ENCODE measurements around the gene RNASE8. TPM values are rescaled to one million over a fixed set of nuclear protein-coding genes. Genes with fewer than 3 reads are reported as not detected.

RNASE8 gene
- total RNA-seq, 2 donors from 2014 or later: not detected

DNA sequence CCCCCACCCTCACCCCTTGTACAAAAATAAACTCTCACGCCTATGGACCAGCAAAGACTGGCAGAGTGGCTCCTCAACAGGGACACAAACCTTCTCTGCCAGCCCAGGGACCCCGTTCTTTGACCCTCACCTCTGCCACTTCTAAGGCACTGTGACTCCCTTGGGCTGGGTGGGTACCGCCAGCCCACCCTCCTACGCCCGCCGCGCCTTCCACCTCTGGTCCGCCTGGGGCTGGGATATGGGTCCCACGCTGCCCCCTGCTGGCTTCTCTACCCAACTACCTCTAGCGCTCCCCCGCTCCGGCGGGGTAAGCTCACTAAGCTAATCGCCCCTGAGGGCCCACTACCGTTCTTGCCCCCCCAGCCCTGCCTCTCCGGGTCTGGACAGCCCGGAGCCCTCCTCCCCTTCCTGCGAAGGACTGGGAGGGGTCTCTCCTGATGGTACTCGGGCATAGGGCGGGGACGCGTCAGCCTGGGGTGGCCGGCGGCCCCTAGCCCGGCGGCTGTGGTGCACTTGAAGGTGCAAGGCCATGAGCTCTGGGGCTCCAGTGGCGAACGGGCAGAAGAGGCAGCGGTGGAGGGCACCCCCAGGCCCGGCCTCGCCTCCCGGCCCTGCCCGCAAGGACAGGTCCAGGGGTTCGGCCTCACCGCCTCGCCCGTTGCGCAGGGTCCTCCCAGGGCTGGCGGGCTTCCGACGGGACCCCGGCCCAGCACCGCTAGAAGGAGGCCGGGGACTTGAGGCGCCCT is 32.7 kb downstream of the RNASE8 start:
- DNase-seq (ENCODE audit: low spot score): no peak
- Histone ChIP-seq H3K27ac (no peak overlapping the region), H3K9me3 (no peaks in the 10 kb centered on the region), H3K27me3 (no peaks in the 10 kb centered on the region), H3K4me1 (peaks cover 0 to 31% of the 10 kb centered on the region in 2 donors), H3K36me3 (peaks cover 47% of the 10 kb centered on the region), H3K4me3 (no peak overlapping the region)
- TF ChIP-seq, protein P1, sequence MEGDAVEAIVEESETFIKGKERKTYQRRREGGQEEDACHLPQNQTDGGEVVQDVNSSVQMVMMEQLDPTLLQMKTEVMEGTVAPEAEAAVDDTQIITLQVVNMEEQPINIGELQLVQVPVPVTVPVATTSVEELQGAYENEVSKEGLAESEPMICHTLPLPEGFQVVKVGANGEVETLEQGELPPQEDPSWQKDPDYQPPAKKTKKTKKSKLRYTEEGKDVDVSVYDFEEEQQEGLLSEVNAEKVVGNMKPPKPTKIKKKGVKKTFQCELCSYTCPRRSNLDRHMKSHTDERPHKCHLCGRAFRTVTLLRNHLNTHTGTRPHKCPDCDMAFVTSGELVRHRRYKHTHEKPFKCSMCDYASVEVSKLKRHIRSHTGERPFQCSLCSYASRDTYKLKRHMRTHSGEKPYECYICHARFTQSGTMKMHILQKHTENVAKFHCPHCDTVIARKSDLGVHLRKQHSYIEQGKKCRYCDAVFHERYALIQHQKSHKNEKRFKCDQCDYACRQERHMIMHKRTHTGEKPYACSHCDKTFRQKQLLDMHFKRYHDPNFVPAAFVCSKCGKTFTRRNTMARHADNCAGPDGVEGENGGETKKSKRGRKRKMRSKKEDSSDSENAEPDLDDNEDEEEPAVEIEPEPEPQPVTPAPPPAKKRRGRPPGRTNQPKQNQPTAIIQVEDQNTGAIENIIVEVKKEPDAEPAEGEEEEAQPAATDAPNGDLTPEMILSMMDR (IDR thresholded peaks at IDR 0.05): peak; percentile 36 to 55

DNA sequence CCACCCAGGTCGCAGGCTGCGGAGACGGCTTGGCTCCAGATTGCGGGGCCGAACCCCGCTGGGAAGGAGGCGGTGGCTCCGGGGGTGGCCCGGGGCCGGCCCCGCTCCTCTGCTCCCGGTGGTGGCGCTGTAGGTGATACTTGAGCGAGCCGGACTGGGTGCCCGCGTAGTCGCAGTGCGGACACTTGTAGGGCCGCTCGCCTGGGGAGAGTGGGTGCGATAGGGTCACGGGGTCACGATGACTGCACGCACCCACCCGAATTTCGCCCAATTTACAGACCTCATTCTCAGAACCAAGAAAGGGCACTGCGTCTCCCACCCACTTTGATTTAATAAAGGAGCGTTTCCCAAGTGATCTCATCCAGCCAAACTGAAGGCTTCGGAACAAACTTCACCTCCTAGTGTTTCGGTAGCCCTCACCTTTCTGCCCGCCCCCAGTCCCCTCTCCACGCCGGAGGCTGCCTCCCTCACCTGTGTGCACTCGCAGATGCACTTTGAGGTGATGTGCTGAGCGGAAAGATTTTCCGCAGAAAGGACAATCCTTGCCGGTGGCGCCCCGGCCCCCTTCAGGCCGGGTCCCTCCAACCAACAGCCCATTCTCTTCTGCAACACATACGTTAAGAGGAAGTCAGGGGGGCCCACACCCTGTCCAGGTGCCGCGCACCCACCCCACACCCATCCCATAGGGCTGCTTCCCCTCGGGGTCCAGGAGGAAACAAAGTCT is 33.5 kb downstream of the RNASE8 start:
- Histone ChIP-seq H3K27ac (no peak overlapping the region), H3K4me1 (peaks cover 0 to 34% of the 10 kb centered on the region in 2 donors), H3K27me3 (no peaks in the 10 kb centered on the region), H3K4me3 (no peak overlapping the region), H3K36me3 (peaks cover 39% of the 10 kb centered on the region), H3K9me3 (no peaks in the 10 kb centered on the region)
- TF ChIP-seq, protein P1 (IDR thresholded peaks at IDR 0.05): no peak
- DNase-seq (ENCODE audit: low spot score): no peak

DNA sequence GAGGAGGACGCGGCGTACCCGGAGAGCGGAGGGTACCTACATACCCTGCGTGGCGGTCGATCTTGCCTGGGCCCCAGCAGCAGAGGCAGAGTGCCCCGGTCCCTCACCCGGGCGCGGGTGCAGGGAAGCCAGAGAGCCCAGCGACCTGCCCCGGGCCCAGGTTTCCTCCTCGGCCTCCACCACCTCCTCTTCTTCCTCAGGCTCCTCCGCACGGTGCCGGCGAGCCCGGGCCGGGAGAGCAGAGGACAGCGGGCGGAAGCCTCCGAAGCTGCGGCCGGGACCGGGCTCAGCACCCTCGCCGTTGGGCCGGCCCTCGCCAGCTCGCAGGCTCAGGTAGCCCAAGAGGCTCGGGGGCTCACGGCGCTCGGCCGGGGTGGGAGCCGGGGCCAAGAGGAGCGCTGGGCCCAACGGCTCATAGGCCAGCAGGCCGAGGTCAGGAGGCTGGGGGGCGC is 34.2 kb downstream of the RNASE8 start:
- Histone ChIP-seq H3K4me3 (no peak overlapping the region), H3K36me3 (peaks cover 39% of the 10 kb centered on the region), H3K27me3 (no peaks in the 10 kb centered on the region), H3K9me3 (no peaks in the 10 kb centered on the region), H3K4me1 (peaks cover 0 to 41% of the 10 kb centered on the region in 2 donors), H3K27ac (no peak overlapping the region)
- TF ChIP-seq, protein P1 (IDR thresholded peaks at IDR 0.05): no peak
- DNase-seq (ENCODE audit: low spot score): no peak

DNA sequence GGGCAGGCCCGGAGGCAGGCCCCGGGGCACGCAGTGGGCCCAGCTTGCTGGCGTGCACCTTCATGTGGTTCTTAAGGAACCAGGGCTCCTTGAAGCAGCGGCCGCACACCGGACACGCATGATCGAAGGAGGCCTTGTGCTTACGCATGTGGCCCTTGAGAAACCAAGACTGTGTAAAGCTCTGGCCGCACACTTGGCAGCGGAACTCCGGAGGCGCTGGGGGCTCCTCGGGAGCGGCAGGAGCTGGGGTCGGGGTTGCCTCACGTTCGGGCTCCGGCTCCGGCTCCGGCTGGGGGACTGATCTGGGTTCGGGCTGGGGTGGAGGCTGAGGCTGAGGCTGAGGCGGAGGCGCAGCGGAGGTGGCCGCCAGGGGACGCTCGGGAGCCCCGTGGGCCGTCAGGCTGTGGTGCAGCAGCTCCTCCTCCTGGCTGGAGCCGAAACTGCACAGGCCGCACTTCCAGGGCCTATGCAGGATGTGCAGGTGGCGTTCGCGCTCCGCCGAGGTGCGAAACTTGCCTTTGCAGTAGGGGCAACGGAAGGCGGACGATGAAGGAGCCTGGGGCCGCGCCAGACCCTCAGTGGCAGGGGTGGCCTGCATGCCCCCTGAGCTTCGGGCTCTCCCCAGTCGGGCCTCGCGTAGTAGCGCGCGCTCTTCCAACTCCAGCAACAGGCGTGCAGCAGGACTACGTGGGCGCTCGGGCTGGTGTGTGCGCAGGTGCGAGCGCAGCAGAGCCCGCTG is 34.8 kb downstream of the RNASE8 start:
- TF ChIP-seq, protein P1 (IDR thresholded peaks at IDR 0.05): peak; percentile 100
- Histone ChIP-seq H3K27ac (no peak overlapping the region), H3K9me3 (no peaks in the 10 kb centered on the region), H3K4me3 (no peak overlapping the region), H3K36me3 (peaks cover 39% of the 10 kb centered on the region), H3K4me1 (peaks cover 0 to 43% of the 10 kb centered on the region in 2 donors), H3K27me3 (no peaks in the 10 kb centered on the region)
- DNase-seq (ENCODE audit: low spot score): peak; percentile 80

DNA sequence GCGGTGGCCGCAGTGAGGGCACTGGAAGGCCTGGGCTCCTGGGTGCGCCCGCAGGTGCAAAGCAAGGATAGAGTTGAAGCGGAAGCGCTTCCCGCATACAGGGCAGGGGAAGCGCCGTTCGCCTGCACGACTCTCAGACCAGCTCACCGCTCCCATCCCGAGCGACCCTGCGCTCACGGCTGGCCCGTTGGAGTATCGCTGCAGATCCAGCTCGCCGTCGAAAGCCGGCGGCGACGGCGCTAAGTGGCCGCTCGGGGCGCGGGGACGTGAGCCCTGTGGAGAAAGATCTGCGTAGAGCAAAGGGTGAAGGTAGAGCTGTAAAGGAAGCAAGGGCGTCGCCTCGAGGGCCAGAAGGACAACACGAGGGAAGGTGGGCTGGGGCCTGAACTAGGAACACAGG is 35.4 kb downstream of the RNASE8 start:
- no peak for DNase-seq (ENCODE audit: low spot score)
- no peak overlapping the region for H3K27ac ChIP-seq
- peaks cover 39% of the 10 kb centered on the region for H3K36me3 ChIP-seq
- no peaks in the 10 kb centered on the region for H3K9me3 ChIP-seq
- H3K4me3 ChIP-seq: no peak overlapping the region
- TF ChIP-seq, protein P1 (IDR thresholded peaks at IDR 0.05): no peak
- peaks cover 0 to 47% of the 10 kb centered on the region in 2 donors for H3K4me1 ChIP-seq
- no peaks in the 10 kb centered on the region for H3K27me3 ChIP-seq

All from right atrium auricular region (tissue), 2 donors.